NCI-H1417 (cell line): ENCODE data around the gene ZNF605.
"Not testable (repeated sequence)": the region's sequence is repeated elsewhere in the genome, so short reads cannot be mapped to it uniquely, and the experiment has no call there.

Experiments used
- DNase-seq, 3 experiments: peaks; one replicate each; lab custom pipeline; 2025; lab: John Stamatoyannopoulos, UW

Gene ZNF605

GRCh38 chr12:132908145-132909029 is 47.7 kb downstream of the ZNF605 start:
- peak; percentile 56 to 99 (median 78) for DNase-seq

GRCh38 chr12:132907789-132908144 is 48.3 kb downstream of the ZNF605 start:
- not testable (repeated sequence) for DNase-seq

GRCh38 chr12:132907216-132907615 is 48.9 kb downstream of the ZNF605 start:
- DNase-seq: no peak

DNA sequence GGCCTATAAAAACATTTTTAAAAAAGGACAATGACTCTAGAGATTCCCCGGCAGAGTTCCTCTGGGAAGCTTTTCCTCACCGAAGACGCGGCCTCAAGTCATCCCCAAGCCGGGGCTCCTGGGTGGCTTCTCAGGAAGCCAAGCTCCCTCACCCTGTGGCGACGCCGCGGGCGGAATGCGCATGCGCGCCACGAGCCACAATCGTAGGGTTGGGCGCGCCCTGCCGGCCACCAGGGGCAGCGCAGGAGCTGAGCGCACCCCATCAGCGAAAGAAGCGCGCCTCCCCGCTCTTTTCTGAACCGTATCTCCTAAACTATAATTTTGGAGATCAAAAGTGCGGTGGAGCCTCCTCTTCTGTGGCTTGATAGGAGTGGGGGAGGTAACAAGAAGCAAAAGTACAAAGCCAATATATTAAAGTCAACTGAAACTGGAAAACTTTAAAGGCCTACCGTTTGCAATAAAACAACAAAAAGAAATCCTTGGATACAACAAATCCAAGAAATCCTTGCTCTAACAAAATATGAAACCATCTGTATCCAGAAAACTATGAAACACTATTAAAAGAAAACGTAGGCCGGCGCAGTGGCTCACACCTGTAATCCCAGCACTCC is 51.3 kb downstream of the ZNF605 start:
- DNase-seq: peak in 1 of 3 experiments; percentile 34

GRCh38 chr12:132899033-132899432 is 57.1 kb downstream of the ZNF605 start:
- DNase-seq: no peak

- DNase-seq: no peak
These were observed 67.3 kb downstream of the ZNF605 start for GRCh38 chr12:132888852-132889251.

DNA sequence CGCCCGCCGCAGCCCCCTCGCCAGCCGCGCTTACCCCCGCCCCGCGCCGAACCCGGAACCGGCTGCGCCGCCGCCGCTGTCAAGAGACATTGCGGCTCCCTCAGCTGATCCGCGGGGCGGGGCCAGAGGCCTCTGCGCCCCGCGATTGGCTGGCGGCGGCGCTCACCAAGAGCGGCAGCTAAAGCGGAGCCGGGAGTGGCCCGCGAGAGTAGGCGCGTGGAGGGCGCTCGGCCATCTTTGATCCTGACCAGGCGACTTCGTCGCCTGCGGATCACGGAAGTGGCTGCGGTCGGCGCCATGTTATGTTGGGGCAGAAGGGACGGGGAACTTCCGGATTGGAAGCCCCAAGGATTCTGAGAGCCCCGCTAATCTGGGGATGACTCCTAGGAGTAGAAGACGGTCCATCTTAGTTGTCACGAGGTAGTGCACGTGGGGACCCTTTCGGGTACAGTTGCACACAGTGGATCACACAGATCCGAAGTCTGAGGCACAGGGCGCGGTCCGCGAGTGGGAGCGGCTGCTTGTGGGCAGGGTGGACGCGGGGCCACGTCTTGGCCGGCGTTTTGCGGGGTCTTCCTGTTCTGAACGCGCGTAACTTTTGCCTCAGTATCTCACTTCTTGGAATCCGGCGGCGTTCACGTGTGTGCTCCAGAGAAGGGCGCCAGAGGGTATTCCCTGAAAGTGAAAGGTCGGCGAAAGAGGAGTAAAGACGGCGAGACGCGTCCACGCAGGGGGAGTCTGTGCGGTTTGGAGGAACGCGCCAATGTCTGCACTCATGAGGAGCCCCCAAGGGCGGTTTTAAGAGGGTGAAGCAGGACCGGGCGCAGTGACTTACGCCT is 68.4 kb downstream of the ZNF605 start, which contains the start of gene CHFR:
Gene CHFR (minus strand): TSS at position 93 of the 839 bp plus-strand sequence. CDS start 277 bp downstream, outside the sequence.
- peak; percentile 98 to 99 (median 98) for DNase-seq

GRCh38 chr12:132886529-132887477 is 69.3 kb downstream of the ZNF605 start:
- DNase-seq: peak in 2 of 3 experiments; percentile 73 to 74

GRCh38 chr12:132881818-132882217 is 74.3 kb downstream of the ZNF605 start:
- DNase-seq: no peak

DNA sequence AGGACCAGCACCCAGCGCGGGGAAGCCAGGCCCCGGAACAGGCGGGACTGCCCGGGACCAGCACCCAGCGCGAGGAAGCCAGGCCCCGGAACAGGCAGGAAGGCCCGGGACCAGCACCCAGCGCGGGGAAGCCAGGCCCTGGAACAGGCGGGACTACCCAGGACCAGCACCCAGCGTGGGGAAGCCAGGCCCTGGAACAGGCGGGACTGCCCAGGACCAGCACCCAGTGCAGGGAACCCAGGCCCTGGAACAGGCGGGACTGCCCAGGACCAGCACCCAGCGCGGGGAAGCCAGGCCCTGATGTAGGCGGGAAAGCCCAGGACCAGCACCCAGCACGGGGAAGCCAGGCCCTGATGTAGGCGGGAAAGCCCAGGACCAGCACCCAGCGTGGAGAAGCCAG is 81.5 kb downstream of the ZNF605 start:
- not testable (repeated sequence) for DNase-seq

- no peak for DNase-seq
These were observed 81.9 kb downstream of the ZNF605 start for GRCh38 chr12:132874175-132874574.

DNA sequence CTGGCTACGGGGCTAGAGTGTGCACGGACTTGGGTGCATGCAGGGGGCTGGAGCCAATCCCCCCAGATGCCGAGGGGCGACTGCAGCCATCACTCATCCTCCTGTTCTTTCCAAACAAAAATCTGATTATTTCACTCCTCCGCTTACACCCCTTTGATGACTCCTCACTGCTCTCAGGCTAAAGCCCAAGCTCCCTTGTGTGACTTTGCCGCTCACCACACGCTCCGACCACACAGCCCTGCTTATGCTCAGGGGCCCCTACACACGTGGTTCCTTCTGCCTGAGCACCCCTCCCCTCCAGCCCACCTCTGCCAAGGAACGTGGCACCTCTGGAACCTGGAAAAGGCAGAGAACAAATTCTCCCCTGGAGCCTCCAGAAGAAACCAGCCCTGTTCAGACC is 82.4 kb downstream of the ZNF605 start:
- no peak for DNase-seq

GRCh38 chr12:132872975-132873421 is 83.1 kb downstream of the ZNF605 start:
- DNase-seq: no peak

- no peak for DNase-seq
These were observed 83.8 kb downstream of the ZNF605 start for GRCh38 chr12:132872073-132872855.

DNA sequence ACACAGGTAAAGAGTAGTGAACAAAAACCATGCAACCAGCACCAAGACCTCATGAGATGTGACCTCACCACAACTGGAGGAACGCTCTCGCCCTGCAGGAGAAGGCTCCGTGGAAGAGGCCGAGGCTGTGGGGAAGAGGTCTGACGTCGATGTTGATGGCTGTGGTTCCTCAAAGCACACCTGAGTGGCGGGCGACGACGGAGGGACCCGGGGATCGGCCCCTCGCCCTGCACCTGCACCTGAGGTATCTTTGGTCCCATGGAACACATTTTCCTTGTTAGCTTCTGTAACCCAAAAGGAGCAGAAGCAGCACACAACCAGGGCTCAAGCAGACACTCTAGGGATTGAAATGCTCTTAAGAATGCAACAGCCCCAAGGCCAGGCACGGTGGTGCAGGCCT is 86.6 kb downstream of the ZNF605 start:
- no peak for DNase-seq
